Smooth muscle cell (in vitro differentiated cells): Measurements from ENCODE around the gene SLC2A6. TPM values are rescaled to one million over a fixed set of nuclear protein-coding genes. Genes with fewer than 3 reads are reported as not detected.
A peak's percentile ranks its signal among the peaks of the same experiment; 100 is the strongest.

ENCODE experiments used
- DNase-seq: peaks from one replicate; lab custom pipeline; 2025; ENCODE audit not compliant: unreplicated experiment; lab: John Stamatoyannopoulos, UW
- H2AFZ ChIP-seq: fragments of 200-600 bp; sonication (generic); 2 replicates; pipeline ENCODE4 v1.6.0; 2016; ENCODE audit warnings: antibody characterized with exemption, low read depth, mild to moderate bottlenecking
- H3F3A ChIP-seq: fragments of 200-600 bp; sonication (generic); 2 replicates; pipeline ENCODE4 v1.6.0; 2017; ENCODE audit warnings: antibody characterized with exemption, low read depth
- H3K27ac ChIP-seq: fragments of 200-600 bp; sonication (generic); 2 replicates; pipeline ENCODE4 v1.5.1; 2016; ENCODE audit warnings: low read depth, mild to moderate bottlenecking
- H3K27me3 ChIP-seq: fragments of 200-600 bp; sonication (generic); 2 replicates; pipeline ENCODE4 v1.6.1; 2016; ENCODE audit warnings: low read depth, mild to moderate bottlenecking
- H3K36me3 ChIP-seq: fragments of 200-600 bp; sonication (generic); 2 replicates; pipeline ENCODE4 v1.5.1; 2016; ENCODE audit warnings: low read depth
- H3K4me1 ChIP-seq: fragments of 200-600 bp; sonication (generic); 2 replicates; pipeline ENCODE4 v1.5.1; 2016; ENCODE audit warnings: low read depth
- H3K4me2 ChIP-seq: fragments of 200-600 bp; sonication (generic); 2 replicates; pipeline ENCODE4 v1.6.0; 2016; ENCODE audit warnings: mild to moderate bottlenecking
- H3K4me3 ChIP-seq: fragments of 200-600 bp; sonication (generic); 2 replicates; pipeline ENCODE4 v1.5.1; 2016; ENCODE audit warnings: mild to moderate bottlenecking
- H3K79me2 ChIP-seq: fragments of 200-600 bp; sonication (generic); 2 replicates; pipeline ENCODE4 v1.6.0; 2016; ENCODE audit warnings: low read depth, mild to moderate bottlenecking
- H3K9ac ChIP-seq: fragments of 200-600 bp; sonication (generic); 2 replicates; pipeline ENCODE4 v1.6.0; 2016; ENCODE audit warnings: low read depth
- H3K9me3 ChIP-seq: fragments of 200-600 bp; sonication (generic); replicated peaks from 2 replicates; pipeline ENCODE4 v1.5.1; 2016; ENCODE audit warnings: low read depth
- H4K20me1 ChIP-seq: fragments of 200-600 bp; sonication (generic); 2 replicates; pipeline ENCODE4 v1.6.0; 2016; ENCODE audit warnings: low read depth
- CTCF ChIP-seq: fragments of 200-600 bp; sonication (generic); IDR thresholded peaks from 2 replicates; pipeline ENCODE4 v1.5.1; 2017; ENCODE audit warnings: borderline replicate concordance, mild to moderate bottlenecking, antibody characterized with exemption; ENCODE audit not compliant: insufficient read depth, poor library complexity, severe bottlenecking
- WGBS: methylation state at CpG from one replicate; pipeline ENCODE4 v1.1.7; 2016; ENCODE audit warnings: low lambda C conversion rate; 5-methylcytosine and 5-hydroxymethylcytosine counted together
- polyA plus RNA-seq: library from polyadenylated mRNA; unstranded; fragments of >200 nt; fragmentation: Nextera tagmentation; extraction: Ambion mirVana; gene quantifications from 2 replicates; pipeline ENCODE4 v1.2.1, GENCODE V29; 2016
- total RNA-seq: library from RNA; depleted of rRNA; stranded (reverse); fragments of >200 nt; gene quantifications from 2 replicates; pipeline ENCODE4 v1.2.3, GENCODE V29; 2014

The SLC2A6 gene
- total and polyA plus RNA-seq, 2 experiments from 2014 or later = 13.8 to 21.0 TPM

DNA sequence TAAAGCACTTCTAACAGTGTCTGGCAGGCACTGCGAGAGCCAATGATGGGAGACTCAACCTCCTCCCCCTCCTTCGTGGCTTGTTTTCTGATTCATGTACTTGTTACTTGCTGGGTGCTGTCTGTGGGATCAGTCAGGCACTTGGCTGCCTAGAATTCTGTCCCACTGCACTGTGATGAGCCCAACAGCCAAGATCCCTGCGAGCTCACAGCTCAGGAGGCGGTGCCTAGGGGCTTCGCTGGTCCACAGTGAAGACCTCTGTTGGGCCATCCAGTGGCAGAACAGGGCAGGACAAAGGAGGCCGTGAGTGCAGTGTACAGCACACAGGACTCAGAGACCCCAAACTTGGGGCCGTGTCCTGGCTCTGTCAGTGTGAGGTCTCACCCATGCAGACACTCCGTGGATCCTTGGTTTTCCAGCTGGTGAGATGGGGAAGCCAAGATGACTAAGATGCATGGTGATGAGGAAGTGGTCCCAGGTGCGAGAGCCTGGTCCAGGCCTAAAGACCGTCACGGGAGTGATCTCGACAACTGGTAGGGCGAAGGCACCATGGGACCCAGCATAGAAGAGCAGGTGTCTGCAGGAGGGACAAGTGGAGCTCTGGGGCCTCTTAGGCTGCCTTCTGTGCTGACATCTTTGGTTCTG, 26.4 kb upstream of the SLC2A6 start:
- DNase-seq = no peak
- H3K4me2 ChIP-seq = peak overlapping the region; percentile 7

DNA sequence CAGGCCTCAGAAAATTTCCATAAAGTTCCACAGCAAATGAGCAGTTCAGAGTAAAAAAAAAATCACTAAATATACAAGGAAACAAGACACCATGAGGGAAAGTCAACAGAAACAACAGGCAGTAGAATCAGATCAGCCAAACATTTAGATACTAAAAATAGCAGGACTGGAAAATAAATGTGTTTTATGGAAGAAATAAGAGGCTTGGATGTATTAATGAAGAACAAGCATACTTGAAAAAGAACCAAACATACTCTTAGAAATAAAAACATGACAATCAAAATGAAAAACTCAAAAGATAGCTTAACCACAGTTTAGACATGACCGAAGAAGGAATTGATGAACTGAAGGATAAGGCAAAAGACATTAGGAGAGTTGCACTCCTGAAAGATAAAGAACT, 23.2 kb upstream of the SLC2A6 start:
- no peak for DNase-seq
- Histone ChIP-seq H3K4me2 (no peak overlapping the region), H3K4me3 (no peak overlapping the region), H3K79me2 (no peaks in the 10 kb centered on the region), H3K9me3 (no peaks in the 10 kb centered on the region), H3K27ac (no peak overlapping the region), H3K9ac (no peak overlapping the region), H2AFZ (no peak overlapping the region), H3K4me1 (no peaks in the 10 kb centered on the region), H4K20me1 (no peaks in the 10 kb centered on the region), H3K36me3 (no peaks in the 10 kb centered on the region), H3F3A (peaks cover 5% of the 10 kb centered on the region), H3K27me3 (no peaks in the 10 kb centered on the region)
- WGBS = 100% methylated on average over 1 of the region's 1 CpG
- no peak for TF ChIP-seq CTCF

More for the DNA sequence above, 26.4 kb upstream of the SLC2A6 start:
- peak overlapping the region; percentile 25 for H3K27ac ChIP-seq
- H3K36me3 ChIP-seq = no peaks in the 10 kb centered on the region
- no peak for TF ChIP-seq CTCF
- peaks cover 5% of the 10 kb centered on the region for H3F3A ChIP-seq
- H3K9me3 ChIP-seq = no peaks in the 10 kb centered on the region
- no peak overlapping the region for H2AFZ ChIP-seq
- H4K20me1 ChIP-seq = no peaks in the 10 kb centered on the region
- H3K9ac ChIP-seq = no peak overlapping the region
- H3K79me2 ChIP-seq = no peaks in the 10 kb centered on the region
- H3K4me1 ChIP-seq = peaks cover 12% of the 10 kb centered on the region
- H3K27me3 ChIP-seq = no peaks in the 10 kb centered on the region
- WGBS = 86% methylated on average over 13 of the region's 13 CpGs
- no peak overlapping the region for H3K4me3 ChIP-seq

DNA sequence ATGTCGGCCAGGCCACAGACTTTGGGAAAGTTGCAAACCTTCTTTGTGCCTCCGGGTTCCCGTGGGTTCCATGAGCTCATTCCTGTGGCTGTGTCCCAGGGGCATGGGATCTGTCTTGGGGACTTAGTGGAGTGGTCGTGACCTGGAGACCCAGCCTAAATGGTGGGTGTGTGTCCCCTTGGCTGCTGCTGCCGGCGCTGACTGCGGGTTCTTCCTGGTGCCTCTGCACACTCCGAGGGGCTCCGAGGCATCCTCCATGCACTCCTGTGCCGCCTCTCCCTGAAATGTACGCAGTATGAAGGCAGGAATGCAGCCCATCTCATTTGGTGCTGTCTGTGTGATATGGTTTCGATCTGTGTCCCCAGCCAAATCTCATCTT, 21.0 kb upstream of the SLC2A6 start:
- Histone ChIP-seq H3K9me3 (no peaks in the 10 kb centered on the region), H3K27ac (no peak overlapping the region), H3K27me3 (no peaks in the 10 kb centered on the region), H3F3A (no peaks in the 10 kb centered on the region), H4K20me1 (no peaks in the 10 kb centered on the region), H3K79me2 (no peaks in the 10 kb centered on the region), H3K4me2 (no peak overlapping the region), H2AFZ (no peak overlapping the region), H3K36me3 (no peaks in the 10 kb centered on the region), H3K4me1 (no peaks in the 10 kb centered on the region), H3K4me3 (no peak overlapping the region), H3K9ac (no peak overlapping the region)
- TF ChIP-seq CTCF = no peak
- 84% methylated on average over 12 of the region's 12 CpGs for WGBS
- no peak for DNase-seq

GRCh38 chr9:133499132-133499891, 20.4 kb upstream of the SLC2A6 start:
- H3K4me2 ChIP-seq = no peak overlapping the region
- no peak for DNase-seq
- no peaks in the 10 kb centered on the region for H3F3A ChIP-seq
- H2AFZ ChIP-seq = no peak overlapping the region
- no peaks in the 10 kb centered on the region for H4K20me1 ChIP-seq
- H3K36me3 ChIP-seq = no peaks in the 10 kb centered on the region
- H3K4me1 ChIP-seq = no peaks in the 10 kb centered on the region
- H3K79me2 ChIP-seq = no peaks in the 10 kb centered on the region
- H3K4me3 ChIP-seq = no peak overlapping the region
- H3K9ac ChIP-seq = no peak overlapping the region
- H3K27ac ChIP-seq = no peak overlapping the region
- no peaks in the 10 kb centered on the region for H3K27me3 ChIP-seq
- 81% methylated on average over 19 of the region's 19 CpGs for WGBS
- no peaks in the 10 kb centered on the region for H3K9me3 ChIP-seq
- TF ChIP-seq CTCF = no peak
